Stimulated activated naive CD8-positive, alpha-beta T cell treated with anti-CD3 and anti-CD28 coated beads, Interleukin-15, Interleukin-2, amounts not matched to agents 100 U/mL and 50 U/mL, for 24 hours (primary cell): Measurements from ENCODE around the gene CDH23.

Experiments used
- ATAC-seq: fragments of 150-1000 bp; cut with Tn5 transposase; one replicate; pipeline ENCODE4 v1.10.0; 2021
- DNase-seq: peaks from one replicate; pipeline ENCODE4 v3.0.0; 2021

CDH23 gene

GRCh38 chr10:71756311-71757191 is 359.8 kb downstream of the CDH23 start:
- DNase-seq (no peak), ATAC-seq (peak; percentile 36)

- ATAC-seq: peak; percentile 10
Observed at GRCh38 chr10:71757399-71757922, 360.7 kb downstream of the CDH23 start.

DNA sequence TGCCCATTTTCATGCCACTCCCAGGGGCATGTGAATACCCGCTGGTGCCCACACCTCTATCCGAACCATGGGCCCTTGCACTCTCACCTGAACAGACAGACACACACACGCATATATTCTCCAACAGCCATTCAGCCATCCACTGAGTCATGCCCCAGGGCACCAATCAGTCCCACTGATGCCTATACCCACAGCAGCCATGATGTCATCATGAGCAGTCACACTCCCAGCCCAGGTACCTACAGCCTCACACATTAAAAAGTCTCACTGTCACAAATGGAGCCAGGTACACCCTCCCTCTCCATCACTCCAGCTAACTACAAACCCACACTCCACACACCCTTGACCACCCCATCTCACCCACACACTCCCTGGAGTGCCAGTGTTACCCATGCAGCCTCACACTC is 364.4 kb downstream of the CDH23 start:
- DNase-seq (no peak), ATAC-seq (peak; percentile 82)

More at GRCh38 chr10:71757399-71757922, 360.7 kb downstream of the CDH23 start:
- no peak for DNase-seq

GRCh38 chr10:71761541-71762113 is 364.9 kb downstream of the CDH23 start:
- ATAC-seq (peak; percentile 2), DNase-seq (no peak)

DNA sequence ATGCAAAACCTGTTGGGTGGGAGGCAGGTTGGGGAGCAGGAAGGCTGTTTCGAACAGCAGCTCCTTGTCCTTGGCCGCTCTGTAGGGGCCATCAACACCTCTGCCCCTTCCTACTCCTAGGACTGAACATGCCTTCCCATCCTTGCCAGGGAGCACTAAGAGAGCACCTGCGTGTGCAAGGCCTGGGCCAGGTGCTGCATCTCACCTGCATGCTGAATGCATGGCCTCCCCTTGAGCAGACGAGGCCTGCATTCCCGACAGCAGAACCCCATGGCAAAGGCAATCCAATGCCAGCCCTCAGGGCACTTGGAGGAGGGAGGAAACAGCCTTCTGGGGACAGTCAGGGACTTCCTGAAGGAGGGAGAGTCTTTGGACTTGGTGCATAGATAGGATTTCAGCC is 365.6 kb downstream of the CDH23 start:
- DNase-seq: no peak
- ATAC-seq: no peak

- ATAC-seq: no peak
- no peak for DNase-seq
Observed at GRCh38 chr10:71763352-71764127, 366.8 kb downstream of the CDH23 start.

DNA sequence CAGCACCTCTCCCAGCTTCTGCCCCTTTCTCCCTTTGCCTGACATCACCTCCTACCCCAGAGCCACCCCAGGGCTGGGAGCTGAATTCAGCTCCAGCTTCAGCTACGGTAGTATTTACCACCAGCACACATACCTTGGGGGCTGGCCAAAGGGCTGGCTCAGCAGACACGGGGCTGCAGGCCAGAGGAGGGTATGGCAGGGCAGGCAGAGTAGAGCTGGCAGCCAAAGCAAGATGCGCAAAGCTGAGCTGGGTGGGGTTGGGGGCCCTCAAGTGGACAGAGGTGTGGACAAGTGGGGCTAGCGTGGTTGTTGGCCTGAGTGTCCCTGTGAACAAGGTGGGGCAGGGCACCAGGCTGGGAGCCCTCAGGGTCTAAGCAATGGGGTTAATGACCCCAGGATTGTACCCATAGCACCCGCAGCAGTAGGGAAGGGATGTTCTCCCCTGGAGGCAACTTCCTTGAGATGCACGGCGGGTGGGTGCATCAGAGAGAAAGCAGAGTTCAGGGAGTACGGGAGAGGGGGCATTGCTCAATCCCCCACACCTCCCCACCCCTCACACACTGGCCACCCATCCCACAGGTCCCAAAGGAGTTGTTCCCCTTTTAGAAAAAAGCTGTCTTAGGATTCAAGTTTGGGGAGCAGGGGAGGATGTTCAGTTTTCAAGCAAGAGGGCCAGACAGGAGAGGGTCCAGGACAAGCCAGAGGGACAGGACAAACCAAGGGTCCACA is 368.6 kb downstream of the CDH23 start:
- DNase-seq (no peak), ATAC-seq (no peak)

DNA sequence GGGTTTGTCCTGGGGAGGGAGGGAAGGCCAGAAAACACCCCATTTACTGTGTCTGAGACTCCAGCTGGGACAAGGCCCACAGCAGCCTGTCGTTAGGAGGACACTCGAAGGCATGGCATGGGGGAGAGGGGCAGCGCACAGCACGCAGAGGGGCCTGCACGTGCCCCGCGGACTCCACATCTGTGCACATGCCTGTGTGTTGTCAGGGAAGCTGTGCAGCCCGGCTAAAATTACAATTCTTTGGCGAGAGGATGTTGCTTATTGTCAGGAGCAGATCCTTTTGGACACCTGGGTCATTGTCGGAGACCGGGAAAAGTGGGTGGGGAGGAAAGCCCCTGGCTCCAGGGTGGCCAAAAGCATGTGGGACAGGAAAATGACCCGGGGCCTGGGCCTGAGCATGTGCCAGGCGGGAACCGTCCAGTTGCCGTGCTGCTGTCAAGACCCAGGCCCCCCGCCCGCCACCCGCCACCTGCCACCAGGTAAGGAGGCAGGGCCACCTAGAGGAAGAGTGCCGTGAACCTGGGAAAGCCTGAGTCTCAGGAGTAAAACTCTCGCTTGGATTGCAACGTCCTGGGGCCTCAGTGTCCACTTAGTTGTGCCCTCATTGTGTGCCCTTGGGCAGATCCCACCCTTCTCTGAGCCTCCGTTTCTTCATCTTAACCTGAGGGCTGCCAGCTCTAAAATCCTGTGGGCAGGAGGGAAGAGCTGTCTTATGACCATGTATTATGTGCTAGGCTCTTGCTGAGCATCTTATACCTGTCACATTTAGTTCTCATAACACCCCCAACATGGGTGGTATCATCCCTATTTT is 369.4 kb downstream of the CDH23 start:
- no peak for DNase-seq
- no peak for ATAC-seq

GRCh38 chr10:71766717-71767419 is 370.1 kb downstream of the CDH23 start:
- no peak for DNase-seq

GRCh38 chr10:71767420-71768035 is 370.8 kb downstream of the CDH23 start:
- ATAC-seq (no peak), DNase-seq (no peak)

More at GRCh38 chr10:71766717-71767419, 370.1 kb downstream of the CDH23 start:
- peak; percentile 11 for ATAC-seq

DNA sequence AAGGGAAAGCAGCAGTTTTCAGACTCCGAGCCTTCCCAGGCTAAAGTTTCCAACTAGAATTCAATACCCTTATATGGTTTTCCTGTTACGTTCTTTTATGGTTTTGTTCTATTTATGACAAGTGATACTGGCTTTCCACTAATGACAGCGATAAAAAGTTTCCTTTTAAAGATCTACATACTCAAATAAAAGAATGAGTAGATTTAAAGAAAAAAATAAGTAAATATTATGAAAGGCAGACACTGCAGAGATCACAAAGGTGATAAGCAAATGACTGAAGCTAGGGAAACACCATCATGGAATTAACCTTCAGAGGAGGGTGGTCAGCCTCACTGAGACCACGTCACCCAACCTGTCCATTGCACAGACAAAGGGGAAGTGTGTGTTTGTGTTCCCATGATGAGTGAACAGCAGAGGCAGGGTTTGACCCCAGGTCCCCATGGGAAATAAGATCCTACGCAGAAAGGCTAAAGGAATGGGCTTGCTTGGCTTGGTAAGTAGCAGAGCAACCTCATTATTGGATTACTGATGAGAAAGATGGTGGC is 372.6 kb downstream of the CDH23 start:
- no peak for DNase-seq

GRCh38 chr10:71770255-71770654 is 373.5 kb downstream of the CDH23 start:
- no peak for DNase-seq
- no peak for ATAC-seq

More for the DNA sequence above, 372.6 kb downstream of the CDH23 start:
- peak; percentile 7 for ATAC-seq

DNA sequence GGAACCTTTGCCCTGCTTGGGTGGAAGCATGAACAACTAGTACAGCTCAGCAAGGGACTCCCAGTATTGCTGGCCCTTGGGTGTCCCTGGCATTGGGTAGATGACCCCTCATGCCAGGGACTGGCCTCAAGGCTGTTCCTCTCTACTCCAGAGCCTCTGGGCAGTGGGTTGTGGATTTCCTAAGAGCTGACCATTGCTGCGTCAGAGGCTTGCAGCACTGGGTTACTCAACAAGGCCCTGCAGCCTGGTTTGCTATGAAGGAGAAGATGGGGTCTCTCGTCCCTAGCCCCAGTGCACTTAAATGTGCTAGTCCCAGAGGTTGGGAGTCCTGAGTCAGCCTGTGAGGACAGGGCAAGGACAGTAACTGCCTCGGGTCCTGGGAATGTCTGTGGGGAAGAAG is 374.1 kb downstream of the CDH23 start:
- ATAC-seq (no peak), DNase-seq (no peak)

- ATAC-seq (no peak), DNase-seq (no peak)
Observed at GRCh38 chr10:71771204-71771603, 374.5 kb downstream of the CDH23 start.

DNA sequence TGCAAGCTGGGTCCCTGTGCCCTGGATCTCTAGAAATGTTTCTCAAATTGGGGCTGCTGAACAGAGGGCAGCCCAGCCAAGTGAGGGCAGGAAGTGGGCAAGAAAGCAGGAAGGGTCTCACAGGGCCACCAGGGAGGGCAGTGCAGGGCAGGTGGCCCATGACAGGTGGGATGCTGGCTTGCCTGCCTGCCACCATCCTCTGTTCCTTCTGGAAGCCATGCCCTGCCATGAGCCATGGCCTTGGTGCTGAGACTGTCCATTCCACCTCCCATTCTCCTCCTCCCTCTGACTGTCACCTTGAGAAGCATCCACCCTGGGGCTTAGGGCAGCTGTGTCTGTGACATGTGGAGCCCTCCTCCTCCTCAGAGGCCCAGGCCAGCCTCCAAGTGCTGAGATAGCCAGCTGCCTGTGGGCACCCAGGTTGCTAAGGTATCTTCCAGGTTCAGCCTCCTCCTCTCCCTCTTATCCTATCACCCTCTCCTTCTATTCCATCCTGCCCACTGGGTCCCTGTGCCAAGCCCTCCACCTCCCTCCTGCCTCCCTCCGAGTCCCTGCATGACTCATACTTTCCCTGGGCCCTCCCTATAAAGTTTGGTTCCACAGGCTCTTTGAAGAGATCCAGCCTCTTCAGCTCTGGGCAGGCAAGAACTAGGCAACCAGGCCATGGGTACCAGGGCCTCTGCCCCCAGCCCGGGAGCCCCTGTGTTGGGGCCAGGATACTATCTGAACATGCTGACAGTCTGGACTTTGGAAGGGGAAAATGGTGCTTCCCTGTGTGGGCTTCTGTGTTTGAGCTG is 375.3 kb downstream of the CDH23 start:
- ATAC-seq: peak; percentile 14
- DNase-seq: peak; percentile 62

DNA sequence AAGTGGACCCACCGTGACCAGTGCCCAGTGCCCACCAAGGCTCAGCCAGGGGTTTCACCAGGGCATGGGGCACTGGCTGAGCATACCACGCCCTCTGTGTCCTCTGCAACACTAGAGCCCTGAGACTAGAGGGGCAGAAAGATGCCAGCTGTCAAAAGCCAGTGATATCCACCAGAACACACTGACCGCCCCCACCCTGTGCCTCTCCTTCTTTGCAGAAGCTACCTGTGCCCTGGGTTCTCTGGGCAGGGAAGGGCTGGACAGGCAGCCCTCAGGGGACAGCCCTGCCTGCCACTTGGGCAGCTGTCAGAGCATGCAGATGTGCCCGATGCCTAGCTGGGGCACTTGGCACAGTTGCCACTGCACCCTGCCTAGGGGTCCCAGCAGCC is 376.1 kb downstream of the CDH23 start:
- ATAC-seq (no peak), DNase-seq (no peak)

DNA sequence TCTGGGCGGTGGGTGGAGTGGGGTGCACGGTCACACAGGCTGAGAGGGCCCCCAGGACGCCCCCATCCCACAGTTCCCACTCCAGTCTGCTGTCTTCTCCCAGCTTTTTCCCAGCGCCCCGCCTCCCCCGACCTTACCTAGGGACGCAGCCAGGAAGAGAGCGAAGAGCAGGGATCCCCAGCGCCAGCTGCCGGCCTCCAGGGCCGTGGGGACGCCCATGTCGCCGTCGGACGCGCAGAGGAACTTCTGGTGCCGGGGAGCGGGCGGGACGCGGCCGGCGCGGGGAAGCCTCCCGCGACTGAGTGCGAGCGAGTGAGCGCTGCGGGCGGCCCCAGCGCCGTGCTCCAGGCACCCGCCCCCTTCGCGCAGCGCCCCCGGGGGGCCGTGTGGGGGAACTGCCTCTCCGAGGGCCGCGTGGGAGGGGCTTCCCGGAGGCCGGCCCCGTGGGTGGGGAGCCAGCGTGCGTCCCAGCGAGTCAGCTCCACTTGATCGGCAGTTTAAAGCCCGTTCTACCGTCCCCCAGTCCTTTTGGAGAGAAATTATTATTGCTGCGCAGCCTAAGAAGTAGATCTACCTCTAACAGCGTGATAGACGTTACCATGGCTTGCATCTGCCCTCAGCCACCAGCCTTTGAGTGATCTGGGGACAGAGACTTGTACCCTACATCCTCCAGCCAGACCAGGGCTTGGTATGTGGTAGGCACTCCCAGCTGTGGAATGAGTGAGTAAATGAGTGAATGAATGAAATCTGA is 376.7 kb downstream of the CDH23 start, which contains the start of gene VSIR:
VSIR (minus strand) TSS at position 300 of the 751 bp plus-strand sequence; CDS start at position 219, 81 bp downstream.
- peak; percentile 97 for DNase-seq
- ATAC-seq: peak; percentile 62
